GM18873 (cell line): ENCODE measurements around the gene OPRL1.

ENCODE experiments used
- ATAC-seq: cut with Tn5 transposase; IDR thresholded peaks from one replicate; pipeline ENCODE4 v1.9.1; 2021; ENCODE audit warnings: mild to moderate bottlenecking, moderate library complexity, moderate number of reproducible peaks; ENCODE audit not compliant: unreplicated experiment, low FRiP score

The OPRL1 gene

GRCh38 chr20:64080013-64080812 is at the start of gene OPRL1:
Gene OPRL1 (plus strand): TSS chr20:64080082. CDS start chr20:64092721, 12,639 bp downstream.
- no peak for ATAC-seq

GRCh38 chr20:64030371-64031134 is 49.3 kb upstream of the OPRL1 start:
- no peak for ATAC-seq

GRCh38 chr20:64031822-64032314 is 48.0 kb upstream of the OPRL1 start:
- no peak for ATAC-seq

DNA sequence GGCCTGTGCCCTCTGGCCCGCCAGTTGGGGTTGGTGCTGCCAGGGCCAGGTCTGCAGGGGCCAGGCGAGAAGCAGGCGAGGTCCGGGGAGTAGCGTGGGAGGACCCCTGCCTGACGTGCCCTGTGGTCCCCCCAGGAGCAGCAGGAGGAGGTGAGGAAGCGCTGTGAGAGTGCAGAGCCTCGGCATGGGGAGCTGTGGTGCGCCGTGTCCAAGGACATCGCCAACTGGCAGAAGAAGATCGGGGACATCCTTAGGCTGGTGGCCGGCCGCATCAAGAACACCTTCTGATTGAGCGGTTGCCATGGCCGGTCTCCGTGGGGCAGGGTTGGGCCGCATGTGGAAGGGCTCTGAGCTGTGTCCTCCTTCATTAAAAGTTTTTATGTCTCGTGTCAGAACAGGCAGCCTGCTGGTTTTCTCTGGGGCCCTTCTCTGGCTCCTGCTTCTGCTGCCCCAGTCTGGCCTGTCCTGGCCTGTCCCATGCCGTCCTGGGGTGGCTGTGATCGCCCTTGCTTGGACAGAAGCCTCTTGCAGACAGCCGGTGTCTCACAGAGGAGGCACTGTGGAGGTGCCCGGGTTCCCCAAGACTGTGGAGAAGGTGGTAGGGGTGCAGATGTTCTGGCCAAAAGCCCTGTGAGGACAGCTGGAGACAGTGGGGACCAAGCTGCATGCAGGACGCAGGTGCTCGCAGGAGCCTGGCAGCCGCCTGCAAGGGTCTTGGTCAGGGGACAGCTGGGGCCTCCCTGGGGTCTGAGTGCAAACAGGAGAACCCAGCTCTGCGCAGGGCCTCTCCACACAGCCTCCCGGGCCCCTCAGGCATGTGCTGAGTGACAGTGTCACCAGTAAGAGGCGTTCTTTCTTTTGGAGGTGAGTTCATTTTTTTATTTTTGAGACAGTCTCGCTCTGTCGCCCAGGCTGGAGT is 46.9 kb upstream of the OPRL1 start:
- no peak for ATAC-seq

GRCh38 chr20:64033981-64034493 is 45.8 kb upstream of the OPRL1 start:
- ATAC-seq = no peak

- no peak for ATAC-seq
Measured at GRCh38 chr20:64035066-64035932, 44.6 kb upstream of the OPRL1 start.

DNA sequence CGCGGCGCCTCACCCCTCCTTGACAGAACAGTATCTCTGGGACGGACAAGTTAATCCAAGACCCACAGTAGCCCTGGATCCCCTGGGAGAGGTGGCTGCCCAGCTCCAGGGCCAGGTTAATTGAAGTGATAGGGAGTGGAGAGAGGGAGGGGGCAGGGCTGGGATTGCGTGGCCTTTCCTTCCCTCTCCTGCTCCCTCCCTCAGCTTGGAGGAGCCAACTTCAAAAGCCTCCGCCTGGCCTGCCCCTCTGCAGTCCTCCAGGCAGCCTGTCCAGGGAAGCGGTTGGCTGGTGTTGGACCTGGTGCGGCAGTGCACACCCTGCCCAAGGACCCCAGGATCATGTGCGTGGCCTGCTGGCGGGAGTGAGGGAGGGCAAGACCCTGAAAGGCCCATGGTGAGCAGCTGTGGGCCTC is 43.9 kb upstream of the OPRL1 start, which contains the start of gene C20orf204:
Gene C20orf204 (plus strand): TSS at position 250 of the 413 bp plus-strand sequence. CDS start 142 bp downstream, at position 392.
- ATAC-seq = no peak

DNA sequence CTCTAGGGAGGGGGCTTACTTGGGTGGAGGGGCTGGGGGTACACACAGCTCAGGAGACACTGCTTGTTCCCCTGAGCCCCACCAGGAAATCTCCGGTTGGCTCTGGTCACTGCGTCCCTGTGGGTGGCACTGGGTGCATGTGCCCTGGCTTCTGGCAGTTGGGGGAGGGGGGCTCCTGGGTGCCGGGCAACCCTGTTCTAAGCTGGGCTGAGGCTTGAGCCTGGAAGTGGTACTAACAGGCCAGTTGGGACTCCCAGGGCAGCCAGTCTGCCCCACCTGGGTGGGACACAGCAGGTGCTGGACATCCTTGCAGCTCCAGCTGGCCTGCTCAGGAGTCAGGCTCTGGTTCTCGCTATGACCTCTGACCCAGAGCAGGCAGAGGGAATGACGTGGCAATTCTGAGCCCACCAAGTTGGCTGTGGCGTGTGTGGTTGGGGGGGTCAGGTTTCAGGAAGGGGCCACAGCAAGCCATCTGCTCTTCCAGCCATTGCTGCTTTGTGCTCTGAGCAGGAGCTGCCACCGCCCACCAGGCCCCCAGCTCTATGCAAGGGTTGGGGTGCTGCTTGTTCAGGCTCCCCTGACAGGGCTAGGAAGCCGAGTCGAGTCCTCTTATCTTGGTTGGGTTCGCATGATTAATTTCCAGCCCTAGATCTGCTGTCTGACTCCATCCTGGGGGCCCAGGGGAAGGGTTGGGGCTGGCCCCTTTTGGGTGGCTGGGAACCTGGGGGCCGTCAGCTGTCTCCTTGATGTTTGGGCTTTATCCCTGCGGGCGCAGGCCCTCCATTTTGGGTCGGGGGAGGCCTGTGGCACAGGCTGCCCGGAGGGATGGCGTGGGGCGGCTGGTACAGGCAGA is 43.3 kb upstream of the OPRL1 start:
- ATAC-seq = no peak

GRCh38 chr20:64037199-64037497 is 42.7 kb upstream of the OPRL1 start:
- no peak for ATAC-seq

GRCh38 chr20:64037498-64038213 is 42.2 kb upstream of the OPRL1 start:
- no peak for ATAC-seq

GRCh38 chr20:64038224-64038564 is 41.7 kb upstream of the OPRL1 start:
- ATAC-seq = no peak

GRCh38 chr20:64038565-64039292 is 41.2 kb upstream of the OPRL1 start:
- ATAC-seq = no peak

DNA sequence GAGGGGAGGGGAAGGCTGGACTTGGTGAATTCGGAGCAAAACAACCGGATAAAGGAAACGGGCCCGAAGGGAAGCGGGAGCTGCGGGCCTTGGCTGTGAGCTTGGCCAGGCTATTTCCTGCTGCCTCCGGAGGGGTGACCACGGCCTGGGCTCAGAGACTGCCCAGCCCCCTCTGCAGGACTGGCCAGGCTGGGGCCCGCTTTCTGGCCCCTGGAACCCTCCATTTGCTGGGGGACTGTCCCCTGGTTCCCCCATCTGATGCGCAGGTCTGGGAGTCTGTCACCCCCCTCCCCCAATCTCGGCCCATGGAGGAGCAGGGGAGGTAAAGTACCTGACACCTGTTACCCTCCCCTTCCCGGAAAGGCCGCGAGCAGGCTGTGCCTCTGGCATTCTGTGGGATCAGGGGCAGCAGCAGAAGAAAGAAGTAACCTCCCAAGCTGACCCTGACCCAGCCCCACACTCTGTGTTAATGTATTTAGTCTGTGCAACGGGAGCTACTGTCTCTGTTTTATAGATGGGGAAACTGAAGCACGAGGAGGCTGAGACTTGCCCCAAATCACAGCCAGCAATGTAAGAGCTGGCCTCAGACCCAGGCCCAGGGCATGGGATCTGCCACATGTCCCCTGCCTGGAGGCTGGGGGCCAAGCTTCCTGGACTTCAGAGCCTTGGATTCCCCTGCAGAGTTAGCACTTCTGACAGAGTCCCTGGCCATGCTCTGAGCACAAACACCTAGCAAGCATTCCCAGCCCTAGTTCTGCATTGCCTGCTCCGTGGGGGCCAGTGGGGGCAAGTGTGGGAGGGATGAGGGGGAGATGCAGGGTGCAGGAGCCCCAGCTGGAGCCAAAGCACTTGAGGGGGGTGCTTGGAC is 40.4 kb upstream of the OPRL1 start:
- no peak for ATAC-seq

- no peak for ATAC-seq
Measured at GRCh38 chr20:64040231-64041039, 39.4 kb upstream of the OPRL1 start.

DNA sequence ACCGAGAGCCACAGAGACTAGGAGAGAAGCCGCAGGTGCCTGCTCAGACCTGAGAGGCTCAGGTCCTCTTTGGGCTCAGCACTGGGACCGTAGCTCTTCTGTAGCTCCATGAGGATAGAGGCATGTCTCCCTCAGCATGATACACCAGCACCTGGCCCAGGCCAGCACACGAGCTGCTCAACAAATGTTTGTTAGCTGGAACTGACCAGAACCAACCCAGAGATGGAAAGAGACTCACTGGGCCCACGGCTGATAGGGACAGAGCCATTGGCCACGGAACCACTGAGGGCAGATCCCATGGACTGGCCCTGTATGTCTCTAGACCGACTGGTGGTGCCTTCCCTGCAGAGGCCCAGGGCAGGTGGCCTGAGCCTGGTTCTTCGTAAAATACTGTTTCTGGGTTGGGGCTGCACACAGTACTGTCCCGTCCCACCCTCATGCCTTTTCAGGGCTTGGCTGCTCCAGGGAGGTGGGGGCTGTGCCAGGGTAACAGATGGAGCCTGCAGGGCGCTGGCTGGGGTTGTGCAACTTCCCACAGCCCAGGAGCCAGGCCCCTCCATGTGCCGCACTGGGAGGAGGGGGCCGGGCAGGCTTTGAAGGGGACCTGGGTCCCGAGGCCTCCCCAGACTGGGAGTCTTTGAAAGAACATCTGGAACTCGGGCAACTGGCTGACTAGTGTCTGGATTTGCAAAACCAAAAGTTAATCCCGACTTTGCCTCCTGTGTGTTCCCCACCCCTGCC is 38.7 kb upstream of the OPRL1 start:
- ATAC-seq = no peak
